DMS53 treated with DMSO at 0.1 percent for 48 hours (cell line): ENCODE data around the gene HYDIN.
A peak's percentile ranks its signal among the peaks of the same experiment; 100 is the strongest.
"Not testable (repeated sequence)": the region's sequence is repeated elsewhere in the genome, so short reads cannot be mapped to it uniquely, and the experiment has no call there.

Experiments
- DNase-seq: peaks from one replicate; lab custom pipeline; 2025; ENCODE audit not compliant: unreplicated experiment; lab: John Stamatoyannopoulos, UW

Gene HYDIN

DNA sequence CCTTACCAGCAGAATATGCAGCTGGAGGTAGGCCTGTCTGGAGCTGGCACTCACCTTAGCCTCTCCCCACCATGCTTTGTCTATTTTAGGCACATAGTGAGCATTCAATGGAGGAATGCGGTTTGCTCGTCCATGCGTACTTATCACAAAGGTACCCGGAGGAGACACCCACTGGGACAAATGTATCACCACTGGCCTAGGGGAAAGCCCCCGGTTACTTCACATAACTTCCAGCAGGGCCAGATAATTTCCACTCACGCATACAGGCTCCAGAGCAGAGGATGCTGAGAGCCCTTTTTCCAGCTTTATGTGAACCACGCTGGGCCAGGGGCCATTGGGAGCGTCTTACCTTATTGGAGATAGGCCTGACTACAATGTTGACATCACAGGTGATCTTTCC, 348.2 kb downstream of the HYDIN start:
- not testable (repeated sequence) for DNase-seq

DNA sequence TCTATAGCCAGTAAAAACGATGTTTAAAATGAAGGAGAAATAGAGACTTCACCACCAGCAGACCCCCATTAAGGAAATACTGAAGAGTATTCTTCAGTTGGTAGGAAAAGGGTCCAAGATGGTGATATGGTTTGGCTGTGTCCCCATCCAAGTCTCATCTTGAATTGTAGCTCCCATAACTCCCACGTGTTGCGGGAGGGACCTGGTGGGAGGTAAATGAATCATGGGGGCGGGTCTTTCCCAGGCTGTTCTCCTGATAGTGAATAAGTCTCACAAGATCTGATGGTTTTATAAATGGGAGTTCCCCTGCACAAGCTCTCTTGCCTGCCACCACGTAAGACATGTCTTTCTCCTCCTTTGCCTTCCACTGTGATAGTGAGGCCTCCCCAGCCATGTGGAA, 352.6 kb downstream of the HYDIN start:
- DNase-seq, result not testable (repeated sequence)

DNA sequence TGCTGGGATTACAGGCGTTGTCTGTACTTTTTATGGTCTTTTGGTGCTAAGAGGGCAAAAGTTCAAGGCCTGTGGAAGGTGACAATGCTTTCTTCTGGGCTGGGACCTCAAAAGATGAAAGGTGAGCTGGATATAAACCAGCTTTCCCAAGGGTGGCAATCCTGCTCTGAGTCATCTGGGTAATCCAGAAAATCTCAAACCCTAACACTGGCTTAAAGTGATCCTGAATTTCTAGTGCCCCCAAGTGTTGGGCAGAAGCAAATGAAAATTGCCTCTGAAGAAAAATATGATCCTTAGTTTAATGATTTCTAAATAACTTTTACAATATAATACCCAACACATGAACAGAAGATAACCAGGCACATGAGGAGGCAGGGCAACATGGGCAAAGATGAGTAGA, 354.1 kb downstream of the HYDIN start:
- DNase-seq, result not testable (repeated sequence)

DNA sequence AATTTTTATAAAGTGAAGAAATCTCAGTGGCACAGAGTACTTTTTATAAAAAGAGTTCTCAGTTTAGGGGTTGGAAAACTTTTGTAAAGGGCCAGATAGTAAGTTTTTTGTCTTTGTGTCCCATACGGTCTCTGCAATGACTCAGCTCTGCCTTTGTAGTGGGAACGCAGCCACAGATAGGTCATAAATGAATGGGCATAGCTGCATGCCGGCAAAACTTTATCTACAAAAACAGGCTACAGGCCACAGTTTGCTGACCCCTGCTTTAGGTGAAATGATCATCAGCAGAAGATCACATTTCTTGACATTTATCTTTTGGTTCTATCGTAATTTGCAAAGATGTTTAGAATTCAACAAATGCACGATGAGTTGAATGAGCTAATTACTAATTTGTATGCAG, 365.8 kb downstream of the HYDIN start:
- DNase-seq, result not testable (repeated sequence)

DNA sequence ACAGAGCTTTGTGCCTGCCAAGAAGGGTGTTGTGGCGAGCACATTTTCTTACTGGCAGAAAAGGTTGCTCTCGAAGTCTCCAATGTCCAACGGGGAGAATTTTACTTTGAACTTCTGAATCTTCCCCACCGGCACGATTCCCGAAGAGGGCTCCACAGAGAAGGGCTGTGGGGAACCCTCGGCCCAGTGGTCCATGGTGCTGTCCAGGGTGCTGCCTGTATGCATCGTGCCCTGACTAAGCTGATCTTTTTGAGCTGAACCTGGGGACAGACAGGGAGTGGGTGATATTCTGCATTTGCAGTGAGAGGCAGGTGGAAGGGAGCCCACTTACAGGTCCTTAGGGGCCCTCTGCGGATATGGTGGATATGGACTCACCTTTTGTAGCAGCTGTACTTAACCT, 368.5 kb downstream of the HYDIN start:
- DNase-seq, result not testable (repeated sequence)

DNA sequence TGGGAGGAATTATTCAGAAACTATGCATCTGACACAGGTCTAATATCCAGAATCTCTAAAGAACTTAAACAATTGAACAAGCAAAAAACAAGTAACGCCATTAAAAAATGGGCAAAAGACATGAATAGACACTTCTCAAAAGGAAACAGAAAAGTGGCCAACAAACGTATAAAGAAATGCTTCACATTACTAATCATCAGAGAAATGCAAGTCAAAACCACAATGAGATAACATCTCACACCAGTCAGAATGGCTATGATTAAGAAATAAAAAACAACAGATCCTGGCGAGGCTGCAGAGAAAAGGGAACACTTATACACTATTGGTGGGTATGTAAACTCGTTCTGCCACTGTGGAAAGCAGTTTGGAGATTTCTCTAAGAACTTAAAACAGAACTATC, 379.2 kb downstream of the HYDIN start:
- not testable (repeated sequence) for DNase-seq

DNA sequence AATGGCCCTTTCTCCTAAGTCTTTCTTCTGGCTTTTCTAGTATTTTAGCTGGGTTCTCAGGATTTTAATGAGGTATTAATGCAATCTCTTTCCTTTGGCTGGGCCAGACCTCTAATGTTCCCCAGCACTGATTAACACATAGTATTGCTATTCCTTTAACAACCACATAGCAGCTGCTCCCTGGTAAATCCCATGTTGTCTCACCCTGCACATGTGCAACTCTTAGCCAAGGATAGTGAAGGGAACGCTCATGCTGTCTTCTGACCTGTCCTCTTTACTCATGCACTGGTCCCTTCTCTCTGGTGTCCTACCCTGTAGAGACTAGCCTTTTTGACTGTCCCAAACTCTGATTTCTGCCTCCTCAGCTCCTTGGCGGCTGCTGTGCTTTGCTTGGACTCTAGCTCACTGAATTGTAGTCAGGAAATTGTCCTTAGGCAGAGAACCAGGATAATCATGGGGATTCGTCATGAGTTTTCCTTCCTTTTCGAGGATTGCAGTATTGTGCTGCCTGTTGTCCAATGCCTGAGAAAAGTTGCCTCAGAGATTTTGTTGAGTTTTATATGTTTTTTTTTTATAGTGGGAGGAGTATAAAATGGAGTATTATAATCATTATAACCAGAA, 406.9 kb downstream of the HYDIN start:
- not testable (repeated sequence) for DNase-seq

DNA sequence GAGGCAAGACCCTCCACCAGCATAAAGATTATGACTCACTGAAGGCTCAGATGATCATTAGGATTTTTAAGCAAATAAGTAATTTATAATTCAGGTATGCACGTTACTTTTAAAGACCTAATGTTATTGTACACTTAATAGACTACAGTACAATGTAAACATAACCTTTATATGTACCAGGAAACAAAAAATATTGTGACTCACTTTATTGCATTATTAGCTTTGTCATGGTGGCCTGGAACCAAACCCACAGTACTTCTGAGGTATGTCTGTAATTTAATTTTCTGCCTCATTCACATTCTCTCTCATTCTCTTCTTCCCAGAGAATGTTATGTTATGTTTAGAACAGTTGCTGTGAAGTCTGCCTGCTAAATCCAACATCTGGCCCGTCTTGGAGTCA, 407.8 kb downstream of the HYDIN start:
- not testable (repeated sequence) for DNase-seq

DNA sequence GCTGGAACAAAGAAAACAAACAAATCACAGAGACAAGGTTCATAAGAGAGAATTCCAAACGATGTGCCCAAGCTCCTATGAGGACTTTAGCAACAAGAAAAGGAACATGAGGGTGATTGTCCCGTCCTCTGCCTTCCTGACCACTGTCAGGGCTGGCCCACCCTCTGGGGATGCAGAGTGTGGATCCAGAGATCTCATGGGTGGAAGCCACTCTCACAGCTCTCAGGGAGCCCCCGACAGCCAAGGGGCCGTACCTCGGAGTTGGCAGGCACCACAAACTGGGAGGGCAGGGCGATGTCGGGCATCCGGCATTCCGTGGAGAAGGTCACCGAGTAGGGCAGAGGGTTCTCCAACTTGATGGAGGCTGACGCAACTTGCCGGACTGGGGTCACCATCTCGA, 412.4 kb downstream of the HYDIN start:
- DNase-seq, result not testable (repeated sequence)

DNA sequence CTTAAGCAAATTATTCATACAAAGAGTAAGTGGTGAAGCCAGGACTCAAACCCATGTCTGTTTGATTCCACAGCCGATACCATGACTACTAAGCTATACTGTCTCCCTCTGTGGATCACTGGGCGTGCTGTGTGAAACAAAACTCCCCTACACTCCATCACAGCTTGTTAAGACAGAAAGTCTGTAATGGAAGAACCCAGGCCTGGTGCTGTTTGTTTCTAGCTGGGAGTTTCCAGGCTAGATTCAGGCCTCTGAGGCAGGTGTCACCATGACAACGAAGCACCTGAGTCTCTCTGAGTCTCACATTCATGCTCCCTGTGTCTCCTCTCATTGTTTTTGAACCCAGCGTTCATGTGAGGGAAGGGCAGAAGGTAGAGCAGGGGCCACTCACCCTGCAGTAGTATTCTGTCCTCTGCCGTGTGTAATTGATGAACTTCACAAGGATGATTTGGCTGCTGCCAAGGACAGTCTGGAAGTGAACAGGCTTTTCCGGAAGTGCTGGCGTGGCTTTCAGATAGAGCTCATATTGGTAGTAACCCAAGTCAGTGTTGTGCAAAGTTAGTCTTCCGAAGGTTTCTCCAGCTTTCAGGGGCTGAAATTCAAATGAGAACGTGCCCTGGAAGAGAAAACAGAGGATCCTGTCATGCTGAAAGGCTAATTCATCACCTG, 421.0 kb downstream of the HYDIN start:
- no peak for DNase-seq

DNA sequence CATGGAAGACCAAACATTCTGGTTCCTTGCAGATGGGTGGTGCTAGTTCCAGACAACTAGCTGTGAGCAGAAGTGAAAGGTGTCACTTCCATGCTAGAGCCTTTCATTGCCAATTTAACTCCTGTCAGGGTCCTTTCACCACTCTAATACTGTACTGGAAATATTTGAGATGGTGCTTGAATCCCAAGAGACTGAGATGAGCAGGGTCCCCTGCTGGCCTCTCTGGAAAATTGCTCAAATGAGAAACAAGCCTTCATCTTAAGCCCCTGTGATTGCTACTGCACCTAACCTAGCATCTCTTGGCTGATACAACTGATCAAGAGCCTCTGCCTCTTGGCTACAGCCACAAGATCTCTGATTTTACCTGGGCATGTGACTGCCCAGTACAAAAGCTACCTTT, 422.2 kb downstream of the HYDIN start:
- no peak for DNase-seq

DNA sequence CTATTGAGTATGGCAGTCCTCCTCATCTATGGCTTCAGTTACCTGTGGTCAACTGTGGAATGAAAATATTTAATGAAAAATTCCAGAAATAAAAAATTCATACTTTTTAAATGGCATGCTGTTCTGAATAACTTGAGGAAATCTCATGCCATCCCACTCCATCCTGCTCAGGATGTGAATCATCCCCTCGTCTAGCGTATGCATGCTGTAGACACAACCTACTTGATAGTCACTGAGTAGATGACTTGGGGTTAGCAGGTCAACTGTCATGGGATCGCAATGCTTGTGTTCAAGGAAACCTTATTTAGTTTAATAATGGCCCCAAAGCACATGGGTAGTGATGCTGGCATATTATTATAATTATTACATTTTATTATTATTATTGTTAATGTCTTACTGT, 424.7 kb downstream of the HYDIN start:
- DNase-seq, result no peak

DNA sequence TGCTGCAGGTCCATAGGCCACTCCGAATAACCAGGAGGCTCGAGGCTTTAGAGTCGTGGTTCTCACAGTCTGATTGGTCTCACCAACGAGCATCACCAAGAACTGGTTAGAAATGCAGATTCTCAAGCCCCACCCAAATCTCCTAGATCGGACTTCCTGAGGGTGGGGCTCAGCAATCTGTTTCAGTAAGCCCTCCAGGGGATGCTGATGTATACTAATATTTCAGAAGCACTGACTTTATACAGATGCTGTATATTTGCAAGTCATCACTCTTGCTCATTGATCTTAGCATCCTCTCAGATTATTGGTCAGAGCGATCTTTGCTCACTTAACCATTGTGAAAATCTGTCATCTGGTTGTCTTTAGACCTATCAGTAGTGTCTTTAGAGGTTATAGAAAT, 425.1 kb downstream of the HYDIN start:
- no peak for DNase-seq

DNA sequence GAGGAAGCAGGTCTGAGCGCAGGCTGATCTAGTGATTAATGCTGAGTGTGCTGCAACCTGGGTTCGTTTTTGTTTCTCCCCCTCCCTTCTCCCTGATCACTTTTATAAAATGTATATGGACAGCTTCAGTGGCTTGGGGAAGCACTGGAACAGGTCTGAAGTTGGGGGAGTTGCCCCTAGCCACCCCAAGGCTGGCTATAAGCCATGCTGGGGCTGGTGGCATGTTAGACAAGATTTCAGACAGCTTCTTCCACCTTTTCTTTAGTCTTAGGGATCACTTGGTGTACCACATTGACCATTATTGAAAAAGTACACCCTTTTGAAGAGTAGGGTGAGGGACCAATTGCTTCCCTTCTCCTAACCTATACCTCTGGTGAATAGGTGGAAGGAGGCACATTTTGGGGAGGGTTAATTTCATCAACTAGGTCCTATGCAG, 425.8 kb downstream of the HYDIN start:
- no peak for DNase-seq

DNA sequence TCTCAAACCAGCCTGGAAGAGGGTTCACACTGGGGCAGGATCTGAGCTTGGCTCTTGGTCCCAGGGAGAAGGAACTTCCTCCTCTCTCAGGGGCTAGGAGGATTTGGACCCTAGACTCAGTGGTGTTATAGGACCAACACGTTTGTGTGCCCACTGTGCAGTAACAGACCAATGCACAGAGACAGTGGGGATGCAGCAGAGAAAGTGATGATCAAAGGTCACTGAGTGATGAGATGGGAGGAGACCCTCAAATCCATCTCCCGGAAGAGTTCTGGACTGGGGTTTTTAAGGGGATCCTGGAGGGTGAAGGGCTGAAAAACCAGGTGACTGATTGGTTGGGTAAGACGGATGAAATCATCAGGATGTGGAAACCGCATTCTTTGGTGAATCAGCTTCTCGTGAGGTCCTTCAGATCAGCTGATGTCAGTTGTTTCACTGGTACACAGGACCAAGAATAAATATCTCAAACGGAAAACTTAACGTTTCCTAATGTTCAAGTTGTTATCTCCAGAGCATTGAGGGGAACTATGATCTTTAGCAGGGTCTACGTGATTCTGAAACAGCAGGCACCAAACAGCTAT, 426.3 kb downstream of the HYDIN start:
- no peak for DNase-seq

DNA sequence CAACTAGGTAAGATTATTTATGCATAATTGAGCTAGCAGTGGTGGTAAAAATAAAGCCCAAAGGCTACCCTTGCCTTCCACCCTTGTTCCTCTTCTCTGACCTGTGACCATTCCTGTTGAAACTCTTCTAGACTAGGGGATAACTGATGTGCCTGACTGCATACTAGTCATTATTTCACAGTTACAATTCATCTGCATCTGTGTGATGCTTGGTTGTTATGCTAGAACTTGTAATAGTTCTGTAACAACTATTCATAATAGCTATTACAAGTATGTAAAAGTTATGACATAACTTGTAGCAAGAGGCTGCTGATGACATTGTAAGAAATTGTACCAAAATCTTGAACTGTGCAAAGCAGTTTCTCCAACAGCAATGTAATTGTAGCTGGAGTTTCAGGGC, 427.2 kb downstream of the HYDIN start:
- no peak for DNase-seq

DNA sequence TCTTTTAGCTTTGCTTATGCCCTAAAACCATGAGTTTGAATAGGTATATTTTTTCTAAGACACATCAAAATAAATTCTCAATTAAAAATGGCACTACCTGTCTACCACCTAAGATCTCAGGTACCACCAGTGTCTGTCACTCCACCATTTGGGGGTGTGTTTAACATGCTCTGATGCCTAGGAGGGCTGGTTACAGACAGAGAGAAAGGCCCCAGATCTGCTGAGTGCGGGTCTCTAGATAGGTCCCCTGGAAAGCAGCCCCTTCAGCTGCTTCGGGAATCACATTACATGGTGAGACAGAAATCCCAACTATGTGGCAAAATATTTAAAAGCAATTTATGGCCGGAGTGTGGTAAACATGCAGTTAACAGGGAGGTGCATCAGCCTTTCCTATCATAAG, 428.9 kb downstream of the HYDIN start:
- no peak for DNase-seq

DNA sequence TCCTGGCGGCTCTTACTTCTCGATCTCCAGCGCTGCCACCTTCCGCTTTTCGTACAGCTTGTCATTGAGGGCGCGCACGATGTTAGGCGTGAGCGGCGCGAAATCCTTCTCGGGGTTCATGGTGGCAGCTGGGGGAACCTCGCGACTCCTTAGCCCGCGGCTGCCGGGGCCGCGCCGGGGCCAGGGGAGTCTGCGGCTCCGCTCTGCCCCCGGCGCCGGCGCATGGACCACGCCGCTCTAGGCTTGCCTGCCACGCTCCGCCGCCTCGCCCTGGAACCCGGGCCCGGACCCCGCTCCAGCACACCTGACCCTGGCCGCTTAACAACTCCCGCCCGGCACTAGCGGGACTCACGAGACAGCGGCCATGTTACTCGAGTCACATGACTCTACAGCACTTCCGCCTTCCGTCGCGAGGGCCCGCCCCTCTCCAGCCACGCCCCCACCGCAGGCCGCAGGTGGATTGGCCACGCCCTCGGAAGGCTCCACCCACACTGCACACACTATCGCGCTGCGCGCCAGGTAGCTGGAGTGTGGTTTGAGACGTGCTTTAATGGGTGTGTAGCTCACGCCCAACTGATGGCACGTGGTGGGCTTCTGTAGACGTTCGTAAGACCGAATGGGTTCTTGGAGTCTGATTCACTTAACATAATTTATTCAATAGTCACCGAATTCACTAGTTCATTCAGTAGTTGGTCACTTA, 429.6 kb downstream of the HYDIN start, which contains the start of gene VAC14:
Gene VAC14, minus strand, starts transcription at position 378 of the 700 bp plus-strand sequence. Its CDS starts 258 bp downstream, at position 120.
- DNase-seq, result peak; percentile 77

DNA sequence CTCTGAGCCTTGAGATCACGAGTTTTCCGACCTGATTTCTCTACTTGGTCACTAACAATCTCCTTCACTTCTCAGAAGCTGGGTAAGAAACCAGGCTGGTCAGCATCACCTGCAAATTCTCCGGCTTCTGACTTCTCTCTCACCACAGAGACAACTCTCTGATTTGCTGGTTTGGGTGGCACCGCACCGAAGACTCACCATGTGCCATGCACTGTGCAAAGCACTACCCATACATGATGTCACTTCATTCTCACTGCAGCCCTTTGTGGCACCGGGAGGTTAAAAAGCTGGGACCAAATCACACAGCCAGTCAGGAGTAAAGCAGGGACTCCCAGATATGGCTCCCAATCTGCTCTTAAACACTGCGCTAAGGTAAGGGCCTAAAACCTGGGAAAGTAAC, 430.2 kb downstream of the HYDIN start:
- no peak for DNase-seq

DNA sequence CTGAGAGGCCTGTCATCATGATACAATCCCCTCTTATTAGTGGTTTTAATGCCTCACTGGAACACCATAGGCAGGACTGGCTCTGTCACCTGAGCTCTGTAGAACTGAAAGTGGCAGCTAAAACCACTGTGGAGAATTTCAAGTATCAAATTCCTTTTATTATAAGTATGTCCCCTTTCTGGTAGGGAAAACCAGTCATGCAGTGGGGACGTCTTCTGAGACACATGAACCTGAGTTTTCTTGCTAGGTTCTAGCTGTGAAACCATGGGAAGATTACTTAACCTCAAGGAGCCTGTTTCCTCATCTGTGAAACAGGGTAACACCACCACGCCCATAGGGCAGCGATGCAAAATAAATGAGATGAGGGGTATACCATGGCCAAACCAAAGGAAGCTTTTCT, 434.2 kb downstream of the HYDIN start:
- DNase-seq, result no peak

DNA sequence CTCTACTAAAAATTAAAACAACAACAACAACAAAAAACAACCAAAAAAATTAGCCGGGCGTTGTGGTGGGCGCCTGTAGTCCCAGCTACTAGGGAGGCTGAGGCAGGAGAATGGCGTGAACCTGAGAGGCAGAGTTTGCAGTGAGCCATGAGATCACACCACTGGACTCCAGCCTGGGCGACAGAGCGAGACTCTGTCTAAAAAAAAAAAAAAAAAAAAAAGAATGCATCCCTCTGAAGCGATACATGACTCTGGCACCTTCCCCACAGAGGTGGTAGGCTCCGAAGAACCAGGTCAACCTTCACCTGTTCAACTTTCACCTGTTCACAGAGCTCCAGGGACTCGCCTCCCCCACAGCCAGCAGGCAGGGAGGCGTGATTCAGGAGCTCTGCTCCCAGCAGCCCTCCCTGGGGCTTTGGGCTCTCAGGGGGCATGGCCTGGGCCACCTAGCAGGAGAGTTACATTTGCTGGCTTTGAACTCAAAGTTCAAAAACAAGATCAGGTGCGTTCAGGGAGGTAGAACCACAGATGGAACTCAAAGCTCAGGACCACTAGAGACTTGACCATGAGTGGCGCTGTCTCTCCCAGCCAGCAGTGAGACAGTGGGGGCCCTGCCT, 435.1 kb downstream of the HYDIN start:
- no peak for DNase-seq
